Measurements from ENCODE around the gene CHD8.
A peak's percentile ranks its signal among the peaks of the same experiment; 100 is the strongest.
"Not testable (repeated sequence)": the region's sequence is repeated elsewhere in the genome, so short reads cannot be mapped to it uniquely, and the experiment has no call there.

The CHD8 gene

GRCh38 chr14:21455592-21455911 is 371 bp downstream of the CHD8 start:
- H3K79me2 ChIP-seq = peaks cover 28% of the 10 kb centered on the region
- no peaks in the 10 kb centered on the region for H3K27me3 ChIP-seq (ENCODE audit: control insufficient read depth, insufficient read depth, low read length)
- no peaks in the 10 kb centered on the region for H3K36me3 ChIP-seq (ENCODE audit: control insufficient read depth, insufficient read depth, low read length)
- peak overlapping the region; percentile 50 for H3K9ac ChIP-seq
- peak overlapping the region; percentile 82 for H2AFZ ChIP-seq
- H3K4me3 ChIP-seq (ENCODE audit: low read depth, low read length) = peak overlapping the region; percentile 86
- peaks cover 5% of the 10 kb centered on the region for H3K4me1 ChIP-seq
- H3K27ac ChIP-seq = peak overlapping the region; percentile 90
- H3K9me3 ChIP-seq (ENCODE audit: control insufficient read depth, low read length) = no peaks in the 10 kb centered on the region
- H3K4me2 ChIP-seq (ENCODE audit: low read length) = peak overlapping the region; percentile 59
- TF ChIP-seq, protein P1, sequence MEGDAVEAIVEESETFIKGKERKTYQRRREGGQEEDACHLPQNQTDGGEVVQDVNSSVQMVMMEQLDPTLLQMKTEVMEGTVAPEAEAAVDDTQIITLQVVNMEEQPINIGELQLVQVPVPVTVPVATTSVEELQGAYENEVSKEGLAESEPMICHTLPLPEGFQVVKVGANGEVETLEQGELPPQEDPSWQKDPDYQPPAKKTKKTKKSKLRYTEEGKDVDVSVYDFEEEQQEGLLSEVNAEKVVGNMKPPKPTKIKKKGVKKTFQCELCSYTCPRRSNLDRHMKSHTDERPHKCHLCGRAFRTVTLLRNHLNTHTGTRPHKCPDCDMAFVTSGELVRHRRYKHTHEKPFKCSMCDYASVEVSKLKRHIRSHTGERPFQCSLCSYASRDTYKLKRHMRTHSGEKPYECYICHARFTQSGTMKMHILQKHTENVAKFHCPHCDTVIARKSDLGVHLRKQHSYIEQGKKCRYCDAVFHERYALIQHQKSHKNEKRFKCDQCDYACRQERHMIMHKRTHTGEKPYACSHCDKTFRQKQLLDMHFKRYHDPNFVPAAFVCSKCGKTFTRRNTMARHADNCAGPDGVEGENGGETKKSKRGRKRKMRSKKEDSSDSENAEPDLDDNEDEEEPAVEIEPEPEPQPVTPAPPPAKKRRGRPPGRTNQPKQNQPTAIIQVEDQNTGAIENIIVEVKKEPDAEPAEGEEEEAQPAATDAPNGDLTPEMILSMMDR (IDR thresholded peaks at IDR 0.05) = no peak

GRCh38 chr14:21454843-21455544 is 929 bp downstream of the CHD8 start:
- Histone ChIP-seq H3K9me3 (ENCODE audit: control insufficient read depth, low read length) (no peaks in the 10 kb centered on the region), H3K27me3 (ENCODE audit: control insufficient read depth, insufficient read depth, low read length) (no peaks in the 10 kb centered on the region)

DNA sequence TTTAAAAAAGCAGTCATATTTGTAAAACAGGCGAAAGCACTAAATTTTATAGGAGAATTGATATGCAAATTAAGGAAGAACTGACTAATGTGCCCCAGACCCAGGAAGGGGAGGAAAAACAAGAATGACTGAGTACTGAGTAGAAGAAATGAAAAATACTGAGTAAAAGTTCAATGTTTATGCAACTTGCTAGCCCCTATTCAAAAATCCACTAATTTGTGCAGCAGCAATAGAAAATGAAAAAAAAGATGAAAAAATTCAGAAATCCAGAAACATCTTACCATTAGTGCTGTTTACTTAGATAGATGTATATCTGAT is 6.1 kb downstream of the CHD8 start:
- Histone ChIP-seq H3K79me2 (peaks cover 65% of the 10 kb centered on the region), H2AFZ (no peak overlapping the region), H3K9ac (no peak overlapping the region), H3K27ac (no peak overlapping the region), H3K9me3 (ENCODE audit: control insufficient read depth, low read length) (no peaks in the 10 kb centered on the region), H3K4me2 (ENCODE audit: low read length) (no peak overlapping the region), H3K36me3 (ENCODE audit: control insufficient read depth, insufficient read depth, low read length) (no peaks in the 10 kb centered on the region), H3K4me3 (ENCODE audit: low read depth, low read length) (no peak overlapping the region), H3K4me1 (peaks cover 3% of the 10 kb centered on the region), H3K27me3 (ENCODE audit: control insufficient read depth, insufficient read depth, low read length) (no peaks in the 10 kb centered on the region)
- TF ChIP-seq, protein P1 (IDR thresholded peaks at IDR 0.05) = no peak

More at GRCh38 chr14:21454843-21455544, 929 bp downstream of the CHD8 start:
- Histone ChIP-seq H3K4me3 (ENCODE audit: low read depth, low read length) (peak overlapping the region; percentile 86), H3K4me1 (peaks cover 5% of the 10 kb centered on the region), H3K79me2 (peaks cover 33% of the 10 kb centered on the region), H3K9ac (no peak overlapping the region), H3K27ac (peak overlapping the region; percentile 90), H2AFZ (peak overlapping the region; percentile 82), H3K4me2 (ENCODE audit: low read length) (peak overlapping the region; percentile 59), H3K36me3 (ENCODE audit: control insufficient read depth, insufficient read depth, low read length) (no peaks in the 10 kb centered on the region)
- TF ChIP-seq, protein P1 (IDR thresholded peaks at IDR 0.05) = no peak

DNA sequence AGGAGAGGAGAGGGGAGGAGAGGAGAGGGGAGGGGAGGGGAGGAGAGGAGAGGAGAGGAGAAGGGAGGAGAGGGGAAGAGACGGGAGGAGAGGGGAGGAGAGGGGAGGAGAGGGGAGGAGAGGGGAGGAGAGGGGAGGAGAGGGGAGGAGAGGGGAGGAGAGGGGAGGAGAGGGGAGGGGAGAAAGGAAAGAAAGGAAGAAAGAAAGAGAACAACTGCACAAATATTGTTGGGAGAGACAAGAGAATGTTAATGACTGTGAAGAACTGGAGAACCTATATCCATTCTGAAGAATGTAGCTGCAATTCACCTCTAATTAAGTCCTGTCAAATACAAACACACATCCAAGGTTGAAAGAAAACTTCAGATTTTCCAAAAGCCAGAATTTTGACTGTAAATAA is 13.3 kb downstream of the CHD8 start:
- H3K4me3 ChIP-seq (ENCODE audit: low read depth, low read length); H3K36me3 ChIP-seq (ENCODE audit: control insufficient read depth, insufficient read depth, low read length); H2AFZ ChIP-seq; H3K4me2 ChIP-seq (ENCODE audit: low read length); H3K9me3 ChIP-seq (ENCODE audit: control insufficient read depth, low read length); H3K4me1 ChIP-seq; H3K27ac ChIP-seq; H3K27me3 ChIP-seq (ENCODE audit: control insufficient read depth, insufficient read depth, low read length); H3K9ac ChIP-seq: not testable (repeated sequence)
- H3K79me2 ChIP-seq = peaks cover 64% of the 10 kb centered on the region

GRCh38 chr14:21440859-21441258 is 15.1 kb downstream of the CHD8 start:
- H3K4me1 ChIP-seq = peaks cover 10% of the 10 kb centered on the region
- peaks cover 66% of the 10 kb centered on the region for H3K79me2 ChIP-seq
- H3K27ac ChIP-seq = no peak overlapping the region
- H3K4me2 ChIP-seq (ENCODE audit: low read length) = no peak overlapping the region
- H3K9ac ChIP-seq = no peak overlapping the region
- H3K36me3 ChIP-seq (ENCODE audit: control insufficient read depth, insufficient read depth, low read length) = no peaks in the 10 kb centered on the region
- H2AFZ ChIP-seq = no peak overlapping the region
- H3K27me3 ChIP-seq (ENCODE audit: control insufficient read depth, insufficient read depth, low read length) = no peaks in the 10 kb centered on the region
- no peak overlapping the region for H3K4me3 ChIP-seq (ENCODE audit: low read depth, low read length)
- TF ChIP-seq, protein P1 (IDR thresholded peaks at IDR 0.05) = no peak
- no peaks in the 10 kb centered on the region for H3K9me3 ChIP-seq (ENCODE audit: control insufficient read depth, low read length)
